Stimulated activated CD4-positive, alpha-beta T cell treated with anti-CD3 and anti-CD28 coated beads, Interleukin-2, amount 100 ng/mL, for 24 hours (primary cell): ENCODE measurements around the gene GALK1.
"Not testable (repeated sequence)": the region's sequence is repeated elsewhere in the genome, so short reads cannot be mapped to it uniquely, and the experiment has no call there.

Source experiments
- DNase-seq, 2 donors: peaks; one replicate each; pipeline ENCODE4 v3.0.0-alpha.2; 2020

The GALK1 gene

DNA sequence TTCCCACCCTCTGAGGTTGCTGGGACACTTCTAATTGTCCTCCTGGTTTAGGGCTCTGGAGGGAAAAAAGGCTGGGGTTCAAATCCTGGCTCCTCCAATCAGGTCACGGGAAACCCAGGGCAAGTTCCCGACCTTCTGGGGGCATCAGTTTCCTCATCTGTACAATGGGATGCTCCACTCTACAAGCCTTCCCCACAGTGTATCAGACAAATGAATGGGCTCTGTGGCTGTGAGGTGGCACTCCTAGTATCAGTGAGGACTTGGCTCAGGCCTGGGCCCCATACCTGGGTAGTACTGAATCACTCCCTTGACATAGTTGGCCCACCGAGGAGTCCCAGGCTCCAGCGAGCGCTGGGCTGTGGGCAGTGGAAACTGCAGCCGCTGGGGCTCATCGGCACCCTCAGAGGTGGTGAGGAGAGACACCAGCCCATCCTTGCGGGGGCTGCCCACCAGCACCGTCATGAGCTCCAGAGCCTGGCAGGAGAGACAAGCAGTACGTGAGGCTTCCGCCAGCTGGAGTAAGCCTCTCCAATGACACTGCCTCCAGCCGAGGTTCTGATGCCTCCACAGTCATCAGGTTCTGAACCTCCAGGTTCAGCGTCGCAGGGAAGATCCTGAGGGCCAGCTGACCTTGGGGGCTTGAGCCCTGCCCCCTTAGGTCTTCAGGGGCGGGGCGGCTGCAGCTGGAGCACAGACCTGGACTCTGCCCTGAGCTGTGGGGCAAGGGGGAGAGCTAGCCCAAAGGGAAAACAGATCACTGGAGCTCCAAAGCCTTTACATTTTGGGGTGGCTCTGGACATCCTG, 1.2 kb downstream of the GALK1 start:
- no peak for DNase-seq

DNA sequence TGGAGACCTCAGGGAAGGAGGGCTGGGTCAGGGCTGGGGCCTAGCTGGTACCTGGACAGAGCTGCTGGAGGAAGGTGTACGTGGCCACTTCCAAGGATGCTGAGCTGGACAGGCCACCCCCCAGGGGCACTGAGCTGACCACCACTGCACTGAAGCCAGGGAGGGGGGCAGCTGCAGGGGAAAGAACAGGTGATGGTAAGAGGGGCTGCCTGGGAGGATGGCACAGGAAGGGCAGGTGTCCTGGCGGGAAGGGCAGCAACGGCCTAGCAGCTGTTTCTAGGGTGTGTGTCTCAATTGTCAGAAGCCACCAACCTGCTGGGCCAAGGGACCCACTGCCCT, 1.8 kb downstream of the GALK1 start:
- DNase-seq, result no peak

DNA sequence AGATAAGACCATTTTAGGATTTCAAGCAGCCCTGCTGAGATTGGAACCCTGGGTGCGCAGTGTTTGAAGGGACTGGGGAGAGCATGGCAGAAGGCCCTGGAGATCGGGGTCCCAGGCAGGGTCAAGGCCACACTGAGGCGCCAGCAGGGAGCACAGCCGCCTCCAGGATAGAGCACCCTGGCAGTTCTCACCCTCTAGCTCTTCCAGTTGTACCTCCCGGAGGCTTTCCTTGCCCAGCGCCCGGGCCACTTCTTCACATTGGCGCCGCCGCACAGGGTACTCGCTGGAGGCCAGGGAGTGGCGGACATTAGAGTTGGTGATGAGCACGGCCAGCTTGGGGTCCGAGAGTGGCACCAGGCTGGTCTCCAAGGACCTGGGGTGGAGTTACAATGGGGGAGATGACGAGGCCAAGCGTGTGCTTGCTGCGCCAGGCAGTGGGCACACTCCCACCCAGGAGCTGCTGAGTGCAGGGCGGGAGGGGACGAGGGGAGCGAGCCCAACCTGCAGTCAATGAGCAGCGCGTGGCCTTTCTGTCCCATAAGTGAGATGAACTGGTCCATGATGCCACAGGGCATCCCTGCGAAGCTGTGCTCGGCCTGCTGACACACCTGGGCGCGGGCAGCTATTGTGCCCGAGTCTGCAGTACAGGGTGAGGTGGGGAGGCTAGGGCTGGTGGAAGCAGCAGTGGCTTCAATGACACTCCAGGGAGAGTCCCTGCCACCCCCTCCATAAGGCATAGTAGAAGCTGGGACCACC, 2.3 kb downstream of the GALK1 start:
- no peak for DNase-seq

DNA sequence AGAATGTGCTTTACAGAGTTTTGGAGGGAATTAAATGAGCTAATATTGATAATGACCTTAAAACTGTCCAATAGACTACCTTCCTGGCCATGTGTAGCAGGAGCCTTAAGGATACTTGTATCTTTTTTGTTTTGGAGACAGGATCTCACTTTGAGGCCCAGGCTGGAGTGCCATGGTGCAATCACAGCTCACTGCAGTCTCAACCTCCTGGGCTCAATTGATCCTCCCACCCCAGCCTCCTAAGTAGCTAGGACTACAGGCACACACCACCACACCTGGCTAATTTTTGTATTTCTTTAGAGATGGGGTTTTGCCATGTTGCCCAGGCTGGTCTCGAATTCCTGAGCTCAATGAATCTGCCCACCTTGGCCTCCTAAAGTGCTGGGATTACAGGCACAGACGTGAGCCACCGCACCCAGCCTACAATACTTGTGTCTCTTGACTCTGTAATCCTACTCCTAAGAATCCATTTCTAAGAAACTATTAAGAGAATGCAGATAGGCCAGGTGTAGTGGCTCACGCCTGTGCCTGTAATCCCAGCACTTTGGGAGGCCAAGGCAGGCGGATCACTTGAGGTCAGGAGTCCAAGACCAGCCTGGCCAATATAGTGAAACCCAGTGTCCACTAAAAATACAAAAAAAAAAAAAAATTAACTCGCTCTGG, 4.9 kb downstream of the GALK1 start:
- not testable (repeated sequence) for DNase-seq

DNA sequence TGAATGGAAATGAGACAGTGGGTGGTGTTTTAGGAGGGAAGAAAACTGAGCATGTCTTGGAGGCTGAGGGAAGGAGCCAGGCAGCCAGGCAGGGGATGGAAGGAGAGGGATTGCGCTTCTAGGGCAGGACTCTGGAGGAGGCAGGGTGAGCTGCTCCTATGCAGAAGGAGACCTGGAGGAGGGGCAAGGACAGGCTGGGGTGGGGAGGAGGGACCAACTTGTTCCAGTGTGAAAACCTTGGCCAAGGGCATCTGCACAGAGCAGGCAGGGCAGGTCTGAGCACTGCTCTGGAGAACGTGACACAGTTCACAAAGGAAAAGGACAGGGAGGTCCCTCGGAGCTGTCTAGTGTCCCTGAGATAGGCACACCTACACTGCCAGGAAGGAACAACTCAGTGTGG, 5.5 kb downstream of the GALK1 start:
- no peak for DNase-seq

DNA sequence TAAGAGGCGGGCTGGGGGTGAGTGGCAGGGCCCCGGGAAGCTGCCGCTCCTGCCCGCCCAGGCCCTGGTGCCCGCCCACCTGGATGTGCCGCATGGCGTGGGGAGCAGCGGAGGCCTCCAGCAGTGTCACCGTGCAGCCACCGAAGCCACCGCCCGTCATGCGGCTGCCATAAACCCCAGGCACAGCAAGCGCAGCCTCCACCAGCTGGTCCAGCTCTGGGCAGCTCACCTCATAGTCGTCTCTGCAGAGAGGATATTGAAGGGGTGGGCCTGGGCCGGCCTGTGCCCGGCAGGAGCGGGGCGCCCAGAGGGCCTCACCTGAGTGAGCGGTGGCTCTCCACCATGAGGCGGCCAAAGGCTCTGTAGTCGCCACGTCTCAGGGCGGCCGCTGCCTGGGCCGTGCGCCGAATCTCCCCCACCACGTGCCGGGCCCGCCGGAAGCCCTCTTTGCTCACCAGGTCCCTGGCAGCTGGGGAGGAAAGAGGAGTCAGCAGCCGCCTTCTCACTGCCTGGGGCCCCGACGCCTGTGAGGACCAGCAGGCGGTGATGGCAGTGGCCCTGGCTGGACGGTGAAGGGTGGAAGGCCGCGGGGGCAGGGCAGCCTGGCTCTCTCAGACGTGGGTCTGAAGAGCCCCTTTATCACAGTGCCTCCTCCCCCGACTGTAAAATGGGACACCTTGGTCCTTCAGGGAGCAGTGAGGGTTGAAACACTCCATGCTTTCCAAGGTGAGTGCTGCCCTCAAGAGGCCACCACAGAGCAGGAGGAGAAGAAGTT, 6.7 kb downstream of the GALK1 start:
- no peak for DNase-seq

DNA sequence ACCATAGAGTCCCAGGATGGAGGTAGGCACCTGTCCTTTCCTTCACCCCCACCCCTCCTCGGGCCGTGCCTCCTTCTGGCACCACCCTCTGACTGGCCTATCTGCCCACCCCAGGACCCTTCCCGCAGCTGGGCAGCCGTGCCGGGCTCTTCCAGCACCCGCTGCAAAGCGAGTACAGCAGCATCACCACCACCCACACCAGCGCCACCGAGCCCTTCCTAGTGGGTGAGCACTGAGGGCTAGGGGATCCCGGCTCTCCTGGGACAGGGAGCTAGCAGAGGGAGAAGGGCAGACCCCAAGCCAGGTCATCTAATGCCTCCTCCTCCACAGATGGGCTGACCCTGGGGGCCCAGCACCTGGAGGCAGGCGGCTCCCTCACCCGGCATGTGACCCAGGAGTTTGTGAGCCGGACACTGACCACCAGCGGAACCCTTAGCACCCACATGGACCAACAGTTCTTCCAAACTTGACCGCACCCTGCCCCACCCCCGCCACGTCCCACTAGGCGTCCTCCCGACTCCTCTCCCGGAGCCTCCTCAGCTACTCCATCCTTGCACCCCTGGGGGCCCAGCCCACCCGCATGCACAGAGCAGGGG, 7.8 kb downstream of the GALK1 start:
- no peak for DNase-seq

DNA sequence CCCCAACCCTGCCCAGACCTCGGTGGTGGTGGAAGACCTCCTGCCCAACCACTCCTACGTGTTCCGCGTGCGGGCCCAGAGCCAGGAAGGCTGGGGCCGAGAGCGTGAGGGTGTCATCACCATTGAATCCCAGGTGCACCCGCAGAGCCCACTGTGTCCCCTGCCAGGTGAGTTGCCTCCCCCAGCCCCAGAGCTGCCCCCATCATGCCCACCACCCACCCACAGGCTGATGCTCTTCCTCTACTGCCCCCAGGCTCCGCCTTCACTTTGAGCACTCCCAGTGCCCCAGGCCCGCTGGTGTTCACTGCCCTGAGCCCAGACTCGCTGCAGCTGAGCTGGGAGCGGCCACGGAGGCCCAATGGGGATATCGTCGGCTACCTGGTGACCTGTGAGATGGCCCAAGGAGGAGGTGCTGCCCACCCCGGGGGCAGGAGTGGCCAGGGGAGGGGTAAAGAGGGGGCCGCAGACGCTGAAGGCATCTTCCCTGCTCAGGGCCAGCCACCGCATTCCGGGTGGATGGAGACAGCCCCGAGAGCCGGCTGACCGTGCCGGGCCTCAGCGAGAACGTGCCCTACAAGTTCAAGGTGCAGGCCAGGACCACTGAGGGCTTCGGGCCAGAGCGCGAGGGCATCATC, 8.4 kb downstream of the GALK1 start:
- DNase-seq, result no peak

DNA sequence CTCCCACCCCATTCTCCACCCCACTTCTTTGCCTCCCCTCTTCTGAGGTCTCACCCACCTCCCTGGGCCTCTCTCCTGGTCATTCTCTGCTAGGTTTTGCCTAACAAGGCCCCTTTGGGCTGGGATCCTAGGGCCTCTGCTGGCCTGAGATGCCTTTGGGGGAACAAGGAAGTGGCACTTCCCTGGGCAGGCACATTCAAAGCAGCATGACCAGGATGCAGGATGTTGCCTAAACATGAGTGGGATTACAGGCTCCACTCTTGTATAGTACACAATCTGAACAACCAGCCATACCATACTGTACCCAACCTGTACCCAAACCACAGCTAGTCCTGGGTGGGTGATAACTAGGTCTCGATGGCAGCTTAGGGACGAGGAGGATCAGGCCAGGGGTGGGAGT, 9.0 kb downstream of the GALK1 start:
- DNase-seq, result no peak

DNA sequence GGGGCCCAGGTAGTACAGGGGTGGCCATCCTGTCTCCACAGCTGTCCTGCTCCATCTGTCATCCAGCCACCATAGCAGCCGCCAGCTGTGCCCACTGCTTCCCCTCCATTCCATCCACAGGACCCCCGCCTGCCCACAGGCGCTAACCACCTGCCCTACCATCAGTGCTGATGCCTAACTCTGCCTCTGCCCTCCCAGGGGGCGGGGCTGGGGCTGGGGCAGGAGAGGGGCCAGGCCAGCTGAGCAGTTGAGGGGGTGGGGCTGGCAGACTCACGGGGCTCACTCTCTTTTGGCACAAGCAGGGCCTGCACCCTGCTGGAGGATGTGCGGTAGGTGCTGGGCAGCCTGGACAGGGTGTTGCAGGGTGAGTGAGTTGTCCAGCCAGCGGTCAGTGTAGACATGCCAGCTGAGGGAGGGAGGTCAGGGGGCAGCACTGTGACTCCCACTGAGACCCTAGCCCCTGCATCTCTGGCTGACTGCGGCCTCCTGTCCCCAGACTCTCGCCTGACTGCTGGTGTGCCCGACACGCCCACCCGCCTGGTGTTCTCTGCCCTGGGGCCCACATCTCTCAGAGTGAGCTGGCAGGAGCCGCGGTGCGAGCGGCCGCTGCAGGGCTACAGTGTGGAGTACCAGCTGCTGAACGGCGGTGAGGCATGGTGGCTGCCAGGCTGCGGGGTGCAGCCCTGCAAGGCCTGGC, 9.6 kb downstream of the GALK1 start:
- no peak for DNase-seq

DNA sequence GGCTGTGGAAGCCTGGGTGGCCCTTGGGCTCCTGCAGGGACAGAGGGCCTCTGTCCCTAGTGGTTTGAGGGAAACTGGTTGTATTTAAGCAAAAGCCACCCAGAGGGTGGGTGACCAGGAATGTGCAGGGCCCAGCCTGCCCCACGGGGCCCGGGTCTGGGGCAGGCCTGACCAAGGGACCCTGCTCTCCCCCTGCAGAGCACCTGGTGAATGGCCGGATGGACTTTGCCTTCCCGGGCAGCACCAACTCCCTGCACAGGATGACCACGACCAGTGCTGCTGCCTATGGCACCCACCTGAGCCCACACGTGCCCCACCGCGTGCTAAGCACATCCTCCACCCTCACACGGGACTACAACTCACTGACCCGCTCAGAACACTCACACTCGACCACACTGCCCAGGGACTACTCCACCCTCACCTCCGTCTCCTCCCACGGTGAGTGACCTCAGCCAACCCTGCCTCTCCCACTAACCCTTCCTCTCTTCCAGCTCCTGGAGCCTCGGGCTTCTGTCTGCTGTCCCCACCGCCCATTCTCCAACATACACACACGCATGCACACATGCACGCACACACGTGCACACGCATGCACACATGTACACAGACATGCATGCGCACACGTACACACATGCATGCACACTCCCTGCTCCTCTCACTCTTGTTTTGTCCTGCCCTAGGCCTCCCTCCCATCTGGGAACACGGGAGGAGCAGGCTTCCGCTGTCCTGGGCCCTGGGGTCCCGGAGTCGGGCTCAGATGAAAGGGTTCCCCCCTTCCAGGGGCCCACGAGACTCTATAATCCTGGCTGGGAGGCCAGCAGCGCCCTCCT, 10.4 kb downstream of the GALK1 start:
- no peak for DNase-seq

DNA sequence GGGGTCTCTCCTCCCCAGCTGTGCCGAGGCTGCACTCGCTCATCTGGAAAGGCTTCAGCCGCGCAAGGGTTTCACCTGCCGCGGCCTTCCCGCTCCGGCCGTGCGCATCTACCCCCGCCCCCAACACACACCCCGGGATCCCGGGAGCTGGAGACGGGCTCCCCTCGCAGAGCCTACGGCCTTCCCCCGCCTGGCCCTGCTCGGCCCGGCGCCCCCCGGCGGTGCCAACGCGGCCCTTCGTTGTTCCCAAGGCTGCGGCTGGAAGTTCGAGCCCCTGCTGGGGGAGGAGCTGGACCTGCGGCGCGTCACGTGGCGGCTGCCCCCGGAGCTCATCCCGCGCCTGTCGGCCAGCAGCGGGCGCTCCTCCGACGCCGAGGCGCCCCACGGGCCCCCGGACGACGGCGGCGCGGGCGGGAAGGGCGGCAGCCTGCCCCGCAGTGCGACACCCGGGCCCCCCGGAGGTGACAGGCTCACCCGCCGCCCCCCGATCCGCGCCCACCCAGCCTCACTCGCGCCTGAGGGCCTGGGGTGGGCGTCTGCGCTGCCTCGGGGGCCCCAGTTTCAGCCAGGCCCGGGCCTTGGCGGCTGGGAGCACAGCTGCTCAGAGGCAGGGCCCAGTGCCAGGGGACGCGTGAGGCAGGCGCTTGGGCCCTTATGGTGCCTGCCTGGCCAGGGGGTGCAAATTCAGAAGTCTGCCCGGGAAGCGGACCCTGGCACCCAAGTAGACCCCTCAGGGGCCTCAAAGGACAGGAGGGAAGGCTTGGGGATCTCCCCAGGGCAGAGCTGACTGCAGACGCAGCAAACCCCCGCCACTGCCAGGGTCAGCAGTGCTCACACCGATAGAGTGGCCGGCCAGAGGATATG, 11.2 kb downstream of the GALK1 start:
- DNase-seq, result peak; percentile 76 to 78

DNA sequence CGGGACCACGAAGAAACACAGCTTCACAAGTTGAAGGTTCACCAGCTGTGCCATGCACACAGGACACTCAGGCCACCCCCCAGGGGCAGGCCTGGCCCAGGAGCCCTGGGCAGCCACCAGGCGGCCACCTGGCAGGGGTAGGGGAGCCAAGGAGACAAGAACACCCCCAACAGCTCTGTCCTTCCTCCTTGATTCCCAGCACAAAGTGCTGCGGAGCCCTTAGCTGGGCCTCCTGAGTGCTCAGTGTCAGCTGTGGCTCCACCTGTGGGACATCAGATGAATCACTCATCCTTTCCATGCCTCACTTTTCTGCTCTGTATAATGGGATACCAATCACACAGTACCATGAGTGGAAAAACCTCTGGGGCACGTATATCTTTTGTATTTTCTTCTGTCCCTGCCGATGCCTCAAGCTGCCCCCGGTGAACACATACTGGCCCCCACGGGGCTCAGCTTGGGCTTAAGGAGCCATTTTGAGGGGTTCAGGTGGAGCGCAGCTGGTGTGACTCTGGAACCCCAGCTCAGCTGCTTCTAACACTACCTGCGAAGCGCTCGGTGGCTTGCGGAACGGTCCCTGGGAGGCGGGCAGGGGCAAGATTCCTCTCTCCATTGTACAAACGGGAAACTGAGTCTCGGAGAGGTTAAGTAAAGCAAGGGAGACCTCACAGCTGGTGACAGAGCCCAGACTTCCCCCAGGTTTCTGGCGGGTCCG, 12.0 kb downstream of the GALK1 start:
- no peak for DNase-seq

DNA sequence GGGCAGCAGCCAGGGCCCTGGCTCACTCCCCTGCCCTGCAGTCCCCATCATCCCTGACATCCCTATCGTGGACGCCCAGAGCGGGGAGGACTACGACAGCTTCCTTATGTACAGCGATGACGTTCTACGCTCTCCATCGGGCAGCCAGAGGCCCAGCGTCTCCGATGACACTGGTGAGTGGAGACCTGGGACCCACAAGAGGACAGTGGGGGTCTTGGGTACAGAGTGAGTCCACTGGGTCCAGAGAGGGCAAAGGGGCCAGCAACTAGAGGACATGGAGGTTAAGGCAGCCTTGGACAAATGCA, 12.6 kb downstream of the GALK1 start:
- DNase-seq, result no peak

DNA sequence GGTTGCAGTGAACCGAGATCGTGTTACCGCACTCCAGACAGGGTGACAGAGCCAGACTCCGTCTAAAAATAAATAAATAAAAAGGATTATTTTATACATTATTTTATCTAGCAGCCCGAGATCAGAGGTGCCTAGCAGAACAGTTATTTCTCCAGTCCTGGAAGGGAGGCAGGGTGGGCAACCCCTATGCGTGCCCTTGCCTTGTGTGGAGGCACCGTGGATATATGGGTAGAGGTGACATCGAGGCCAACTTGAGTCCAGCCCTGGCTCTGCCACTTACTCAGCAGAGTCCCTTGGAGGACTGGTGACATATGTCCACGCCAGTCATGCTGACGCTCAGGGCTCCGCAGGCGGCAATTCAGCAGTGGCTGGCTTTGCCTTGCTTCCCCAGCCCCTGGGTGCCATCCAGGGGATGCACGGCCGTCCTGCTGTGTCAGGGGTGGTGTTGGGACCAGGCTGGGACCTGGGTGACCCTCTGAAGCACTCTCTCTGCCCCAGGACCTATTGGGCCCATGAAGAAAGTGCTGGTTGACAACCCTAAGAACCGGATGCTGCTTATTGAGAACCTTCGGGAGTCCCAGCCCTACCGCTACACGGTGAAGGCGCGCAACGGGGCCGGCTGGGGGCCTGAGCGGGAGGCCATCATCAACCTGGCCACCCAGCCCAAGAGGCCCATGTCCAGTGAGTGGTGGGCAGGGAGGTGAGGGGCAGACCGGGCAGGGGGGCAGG, 13.2 kb downstream of the GALK1 start:
- DNase-seq, result no peak

DNA sequence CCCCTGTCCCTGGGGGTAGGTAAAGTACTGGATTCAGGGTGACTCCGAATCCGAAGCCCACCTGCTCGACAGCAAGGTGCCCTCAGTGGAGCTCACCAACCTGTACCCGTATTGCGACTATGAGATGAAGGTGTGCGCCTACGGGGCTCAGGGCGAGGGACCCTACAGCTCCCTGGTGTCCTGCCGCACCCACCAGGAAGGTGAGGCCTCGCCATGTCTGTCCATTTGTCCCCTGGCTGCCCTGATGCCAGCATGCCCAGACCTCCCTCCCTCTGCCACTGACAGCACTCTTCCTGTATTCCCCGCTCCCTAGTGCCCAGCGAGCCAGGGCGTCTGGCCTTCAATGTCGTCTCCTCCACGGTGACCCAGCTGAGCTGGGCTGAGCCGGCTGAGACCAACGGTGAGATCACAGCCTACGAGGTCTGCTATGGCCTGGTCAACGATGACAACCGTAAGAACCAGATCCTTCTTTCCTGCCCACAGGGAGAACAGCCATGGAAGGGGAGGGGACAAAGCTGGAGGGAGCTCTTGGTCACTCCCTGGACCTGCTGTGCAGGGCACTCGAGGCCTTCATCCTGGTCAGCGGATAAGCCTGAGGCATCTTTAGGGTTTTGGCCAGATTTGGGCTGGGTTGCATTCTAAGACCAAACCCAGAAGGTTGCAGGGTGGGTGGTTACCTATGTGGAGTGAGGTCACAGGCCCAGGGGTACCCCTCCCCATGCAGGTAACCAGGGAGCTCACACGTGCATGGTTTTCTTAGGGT, 14.2 kb downstream of the GALK1 start:
- DNase-seq, result no peak

DNA sequence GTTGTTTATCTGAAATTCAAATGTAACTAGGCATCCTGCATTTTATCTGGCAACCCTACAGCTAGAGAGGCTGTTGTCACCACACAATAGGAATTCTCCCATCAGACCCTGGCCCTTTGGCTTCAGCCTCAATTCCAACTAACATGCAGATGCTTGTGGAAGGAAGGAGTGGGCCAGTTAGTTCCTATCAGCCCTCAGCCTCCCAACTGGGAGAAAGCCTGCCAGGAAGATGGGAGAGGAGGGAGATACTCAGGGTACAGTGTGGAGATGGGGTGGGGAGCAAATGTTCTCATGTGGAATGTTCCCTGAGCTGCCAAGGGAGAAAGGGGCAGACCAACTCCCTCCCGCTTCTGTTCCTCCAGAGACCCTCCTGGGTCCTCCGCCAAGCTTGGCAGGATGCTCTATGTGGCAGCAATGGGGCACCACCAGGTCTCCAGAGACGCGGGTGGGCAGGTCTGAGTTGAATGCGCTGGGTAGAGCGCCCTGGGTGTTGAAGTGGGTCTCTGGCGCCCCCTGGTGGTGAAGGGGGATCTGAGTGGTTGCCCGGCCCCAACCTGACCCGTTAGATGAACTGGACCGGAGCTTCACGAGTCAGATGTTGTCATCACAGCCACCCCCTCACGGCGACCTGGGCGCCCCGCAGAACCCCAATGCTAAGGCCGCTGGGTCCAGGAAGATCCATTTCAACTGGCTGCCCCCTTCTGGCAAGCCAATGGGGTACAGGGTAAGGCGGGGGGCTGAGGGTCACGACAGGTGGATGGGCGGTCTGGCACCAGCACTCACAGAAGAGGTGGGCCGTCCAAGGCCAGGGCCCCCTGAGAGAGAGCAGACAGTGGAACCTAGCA, 15.2 kb downstream of the GALK1 start:
- peak; percentile 94 to 96 for DNase-seq
